Measurements from ENCODE around the gene PPP1R12B.
"Not testable (repeated sequence)": the region's sequence is repeated elsewhere in the genome, so short reads cannot be mapped to it uniquely, and the experiment has no call there.

DNA sequence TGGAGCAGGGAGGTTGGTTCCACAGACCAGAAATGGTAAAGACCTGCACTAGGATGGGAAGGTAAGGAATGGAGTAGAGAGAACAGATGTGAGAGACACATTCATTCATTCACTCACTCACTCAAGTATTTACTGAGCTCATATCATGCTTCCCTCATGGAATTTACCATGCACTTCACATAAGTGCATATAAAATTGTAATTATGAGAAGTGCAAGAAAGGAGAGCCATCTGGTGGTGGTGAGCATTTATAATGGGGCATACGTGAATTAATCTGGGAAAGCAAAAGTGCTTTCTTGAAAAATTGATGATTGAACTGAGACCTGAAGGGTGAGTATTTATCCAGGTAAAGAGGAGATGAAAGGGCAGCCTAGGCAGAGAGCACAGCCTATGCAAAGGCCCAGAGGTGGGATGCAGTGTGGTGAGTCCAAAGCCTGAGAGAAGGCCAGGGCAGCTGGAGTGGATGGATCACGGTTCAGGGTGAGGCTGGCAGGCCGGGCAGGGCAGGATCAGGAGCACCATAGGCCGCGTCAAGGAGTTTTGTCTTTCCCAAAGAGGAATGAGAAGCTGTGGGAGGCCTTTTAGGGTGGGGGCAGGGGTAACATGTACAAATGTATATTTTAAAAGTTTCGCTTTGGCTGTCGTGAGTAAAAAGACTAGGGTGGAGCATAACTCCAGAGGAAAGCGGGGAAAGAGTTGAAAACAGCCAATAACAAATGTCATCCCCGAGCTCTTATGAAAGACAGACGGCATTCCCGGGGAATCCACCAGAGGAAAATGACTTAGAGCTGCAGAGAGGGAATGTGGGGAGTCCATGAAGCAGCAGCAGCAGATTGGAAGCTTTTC, 266.1 kb downstream of the PPP1R12B start:
- peak; percentile 13 to 24; a peak in 1 of 4 replicates for TF ChIP-seq CTCF (conservative IDR thresholded peaks at IDR 0.05; ENCODE audit: low read depth in 2 of 2)
- TF ChIP-seq POLR2AphosphoS5 (IDR thresholded peaks at IDR 0.05; ENCODE audit: low read depth); CREB1 (CRISPR knock-in tag; IDR thresholded peaks at IDR 0.05; ENCODE audit: low read depth); EZH2phosphoT487 (IDR thresholded peaks at IDR 0.05; ENCODE audit: unreplicated experiment): not testable (repeated sequence)
- TF ChIP-seq, protein P1, sequence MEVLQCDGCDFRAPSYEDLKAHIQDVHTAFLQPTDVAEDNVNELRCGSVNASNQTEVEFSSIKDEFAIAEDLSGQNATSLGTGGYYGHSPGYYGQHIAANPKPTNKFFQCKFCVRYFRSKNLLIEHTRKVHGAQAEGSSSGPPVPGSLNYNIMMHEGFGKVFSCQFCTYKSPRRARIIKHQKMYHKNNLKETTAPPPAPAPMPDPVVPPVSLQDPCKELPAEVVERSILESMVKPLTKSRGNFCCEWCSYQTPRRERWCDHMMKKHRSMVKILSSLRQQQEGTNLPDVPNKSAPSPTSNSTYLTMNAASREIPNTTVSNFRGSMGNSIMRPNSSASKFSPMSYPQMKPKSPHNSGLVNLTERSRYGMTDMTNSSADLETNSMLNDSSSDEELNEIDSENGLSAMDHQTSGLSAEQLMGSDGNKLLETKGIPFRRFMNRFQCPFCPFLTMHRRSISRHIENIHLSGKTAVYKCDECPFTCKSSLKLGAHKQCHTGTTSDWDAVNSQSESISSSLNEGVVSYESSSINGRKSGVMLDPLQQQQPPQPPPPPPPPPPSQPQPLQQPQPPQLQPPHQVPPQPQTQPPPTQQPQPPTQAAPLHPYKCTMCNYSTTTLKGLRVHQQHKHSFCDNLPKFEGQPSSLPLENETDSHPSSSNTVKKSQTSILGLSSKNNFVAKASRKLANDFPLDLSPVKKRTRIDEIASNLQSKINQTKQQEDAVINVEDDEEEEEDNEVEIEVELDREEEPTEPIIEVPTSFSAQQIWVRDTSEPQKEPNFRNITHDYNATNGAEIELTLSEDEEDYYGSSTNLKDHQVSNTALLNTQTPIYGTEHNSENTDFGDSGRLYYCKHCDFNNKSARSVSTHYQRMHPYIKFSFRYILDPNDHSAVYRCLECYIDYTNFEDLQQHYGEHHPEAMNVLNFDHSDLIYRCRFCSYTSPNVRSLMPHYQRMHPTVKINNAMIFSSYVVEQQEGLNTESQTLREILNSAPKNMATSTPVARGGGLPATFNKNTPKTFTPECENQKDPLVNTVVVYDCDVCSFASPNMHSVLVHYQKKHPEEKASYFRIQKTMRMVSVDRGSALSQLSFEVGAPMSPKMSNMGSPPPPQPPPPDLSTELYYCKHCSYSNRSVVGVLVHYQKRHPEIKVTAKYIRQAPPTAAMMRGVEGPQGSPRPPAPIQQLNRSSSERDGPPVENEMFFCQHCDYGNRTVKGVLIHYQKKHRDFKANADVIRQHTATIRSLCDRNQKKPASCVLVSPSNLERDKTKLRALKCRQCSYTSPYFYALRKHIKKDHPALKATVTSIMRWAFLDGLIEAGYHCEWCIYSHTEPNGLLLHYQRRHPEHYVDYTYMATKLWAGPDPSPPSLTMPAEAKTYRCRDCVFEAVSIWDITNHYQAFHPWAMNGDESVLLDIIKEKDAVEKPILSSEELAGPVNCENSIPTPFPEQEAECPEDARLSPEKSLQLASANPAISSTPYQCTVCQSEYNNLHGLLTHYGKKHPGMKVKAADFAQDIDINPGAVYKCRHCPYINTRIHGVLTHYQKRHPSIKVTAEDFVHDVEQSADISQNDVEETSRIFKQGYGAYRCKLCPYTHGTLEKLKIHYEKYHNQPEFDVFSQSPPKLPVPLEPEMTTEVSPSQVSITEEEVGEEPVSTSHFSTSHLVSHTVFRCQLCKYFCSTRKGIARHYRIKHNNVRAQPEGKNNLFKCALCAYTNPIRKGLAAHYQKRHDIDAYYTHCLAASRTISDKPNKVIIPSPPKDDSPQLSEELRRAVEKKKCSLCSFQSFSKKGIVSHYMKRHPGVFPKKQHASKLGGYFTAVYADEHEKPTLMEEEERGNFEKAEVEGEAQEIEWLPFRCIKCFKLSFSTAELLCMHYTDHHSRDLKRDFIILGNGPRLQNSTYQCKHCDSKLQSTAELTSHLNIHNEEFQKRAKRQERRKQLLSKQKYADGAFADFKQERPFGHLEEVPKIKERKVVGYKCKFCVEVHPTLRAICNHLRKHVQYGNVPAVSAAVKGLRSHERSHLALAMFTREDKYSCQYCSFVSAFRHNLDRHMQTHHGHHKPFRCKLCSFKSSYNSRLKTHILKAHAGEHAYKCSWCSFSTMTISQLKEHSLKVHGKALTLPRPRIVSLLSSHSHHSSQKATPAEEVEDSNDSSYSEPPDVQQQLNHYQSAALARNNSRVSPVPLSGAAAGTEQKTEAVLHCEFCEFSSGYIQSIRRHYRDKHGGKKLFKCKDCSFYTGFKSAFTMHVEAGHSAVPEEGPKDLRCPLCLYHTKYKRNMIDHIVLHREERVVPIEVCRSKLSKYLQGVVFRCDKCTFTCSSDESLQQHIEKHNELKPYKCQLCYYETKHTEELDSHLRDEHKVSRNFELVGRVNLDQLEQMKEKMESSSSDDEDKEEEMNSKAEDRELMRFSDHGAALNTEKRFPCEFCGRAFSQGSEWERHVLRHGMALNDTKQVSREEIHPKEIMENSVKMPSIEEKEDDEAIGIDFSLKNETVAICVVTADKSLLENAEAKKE (CRISPR knock-in tag; IDR thresholded peaks at IDR 0.05): not testable (repeated sequence)
